GM12878 (cell line): ENCODE measurements around the gene RIC1.

Source experiments
- CBX5 ChIP-seq: sonication (generic); IDR thresholded peaks from 2 replicates; pipeline ENCODE4 v1.6.1; 2016; ENCODE audit warnings: low read depth, moderate library complexity, mild to moderate bottlenecking, inconsistent platforms
- CREM ChIP-seq: IDR thresholded peaks from 2 replicates; pipeline ENCODE4 v1.6.1; 2014; ENCODE audit warnings: antibody characterized with exemption, low read depth
- TAF1 ChIP-seq: IDR thresholded peaks from 2 replicates; pipeline ENCODE4 v1.6.1; 2011; ENCODE audit warnings: mild to moderate bottlenecking, low read depth, low read length, borderline replicate concordance
- ZNF274 ChIP-seq: IDR thresholded peaks from one replicate; pipeline ENCODE4 v1.8.0; 2011; ENCODE audit not compliant: insufficient read length, insufficient read depth
- TF ChIP-seq, protein P1 (sequence below), 3 experiments: IDR thresholded peaks in 2 of 3; conservative IDR thresholded peaks in 1 of 3; 2 replicates each; pipeline ENCODE4 v1.5.1; 2011; ENCODE audit warnings: low read depth in 3 of 3, low read length in 3 of 3, mild to moderate bottlenecking in 3 of 3, control low read depth in 2 of 3, moderate library complexity in 2 of 3, inconsistent platforms in 1 of 3, mixed read lengths in 1 of 3; ENCODE audit not compliant: control insufficient read depth in 2 of 3, insufficient read depth in 1 of 3; ENCODE audit errors: extremely low read depth in 1 of 3
- TF ChIP-seq, protein P2 (sequence below): IDR thresholded peaks from 2 replicates; pipeline ENCODE4 v1.6.1; 2011; ENCODE audit warnings: low read depth, mild to moderate bottlenecking, low read length, moderate library complexity, borderline replicate concordance; ENCODE audit errors: extremely low read depth
- TF ChIP-seq, protein P3 (sequence below): fragments of 450-650 bp; formaldehyde crosslinking; IDR thresholded peaks from 2 replicates; pipeline ENCODE4 v1.4.0; 2020; ENCODE audit warnings: mild to moderate bottlenecking, moderate library complexity

DNA sequence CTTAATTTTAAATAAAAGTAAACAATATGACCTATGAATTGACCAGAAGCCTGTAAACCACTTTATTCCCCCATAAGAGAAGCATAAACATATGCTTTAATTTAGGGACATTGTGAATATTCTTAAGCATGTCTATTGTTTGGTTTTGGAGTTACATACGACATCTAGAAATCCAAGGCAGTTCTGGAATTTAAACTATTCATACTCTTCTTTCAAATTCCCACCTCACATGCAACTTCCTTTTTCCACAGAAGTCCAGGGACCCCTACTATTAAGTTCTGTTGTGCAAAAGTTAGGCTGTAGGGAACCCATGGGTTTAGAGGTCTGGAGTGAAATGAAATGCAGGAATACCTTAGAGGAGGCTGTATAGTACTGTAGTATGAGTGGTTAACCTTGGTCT lies 2.1 kb downstream of the RIC1 start:
- no peak for TF ChIP-seq TAF1
- no peak for TF ChIP-seq CBX5
- TF ChIP-seq, protein P1, sequence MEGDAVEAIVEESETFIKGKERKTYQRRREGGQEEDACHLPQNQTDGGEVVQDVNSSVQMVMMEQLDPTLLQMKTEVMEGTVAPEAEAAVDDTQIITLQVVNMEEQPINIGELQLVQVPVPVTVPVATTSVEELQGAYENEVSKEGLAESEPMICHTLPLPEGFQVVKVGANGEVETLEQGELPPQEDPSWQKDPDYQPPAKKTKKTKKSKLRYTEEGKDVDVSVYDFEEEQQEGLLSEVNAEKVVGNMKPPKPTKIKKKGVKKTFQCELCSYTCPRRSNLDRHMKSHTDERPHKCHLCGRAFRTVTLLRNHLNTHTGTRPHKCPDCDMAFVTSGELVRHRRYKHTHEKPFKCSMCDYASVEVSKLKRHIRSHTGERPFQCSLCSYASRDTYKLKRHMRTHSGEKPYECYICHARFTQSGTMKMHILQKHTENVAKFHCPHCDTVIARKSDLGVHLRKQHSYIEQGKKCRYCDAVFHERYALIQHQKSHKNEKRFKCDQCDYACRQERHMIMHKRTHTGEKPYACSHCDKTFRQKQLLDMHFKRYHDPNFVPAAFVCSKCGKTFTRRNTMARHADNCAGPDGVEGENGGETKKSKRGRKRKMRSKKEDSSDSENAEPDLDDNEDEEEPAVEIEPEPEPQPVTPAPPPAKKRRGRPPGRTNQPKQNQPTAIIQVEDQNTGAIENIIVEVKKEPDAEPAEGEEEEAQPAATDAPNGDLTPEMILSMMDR (IDR thresholded peaks at IDR 0.05 in 2 of 3, conservative IDR thresholded peaks at IDR 0.05 in 1 of 3; ENCODE audit: control insufficient read depth in 2 of 3, extremely low read depth in 1 of 3, insufficient read depth in 1 of 3, low read depth in 3 of 3, low read length in 3 of 3), result no peak
- TF ChIP-seq, protein P2, sequence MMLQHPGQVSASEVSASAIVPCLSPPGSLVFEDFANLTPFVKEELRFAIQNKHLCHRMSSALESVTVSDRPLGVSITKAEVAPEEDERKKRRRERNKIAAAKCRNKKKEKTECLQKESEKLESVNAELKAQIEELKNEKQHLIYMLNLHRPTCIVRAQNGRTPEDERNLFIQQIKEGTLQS, result no peak
- TF ChIP-seq, protein P3, sequence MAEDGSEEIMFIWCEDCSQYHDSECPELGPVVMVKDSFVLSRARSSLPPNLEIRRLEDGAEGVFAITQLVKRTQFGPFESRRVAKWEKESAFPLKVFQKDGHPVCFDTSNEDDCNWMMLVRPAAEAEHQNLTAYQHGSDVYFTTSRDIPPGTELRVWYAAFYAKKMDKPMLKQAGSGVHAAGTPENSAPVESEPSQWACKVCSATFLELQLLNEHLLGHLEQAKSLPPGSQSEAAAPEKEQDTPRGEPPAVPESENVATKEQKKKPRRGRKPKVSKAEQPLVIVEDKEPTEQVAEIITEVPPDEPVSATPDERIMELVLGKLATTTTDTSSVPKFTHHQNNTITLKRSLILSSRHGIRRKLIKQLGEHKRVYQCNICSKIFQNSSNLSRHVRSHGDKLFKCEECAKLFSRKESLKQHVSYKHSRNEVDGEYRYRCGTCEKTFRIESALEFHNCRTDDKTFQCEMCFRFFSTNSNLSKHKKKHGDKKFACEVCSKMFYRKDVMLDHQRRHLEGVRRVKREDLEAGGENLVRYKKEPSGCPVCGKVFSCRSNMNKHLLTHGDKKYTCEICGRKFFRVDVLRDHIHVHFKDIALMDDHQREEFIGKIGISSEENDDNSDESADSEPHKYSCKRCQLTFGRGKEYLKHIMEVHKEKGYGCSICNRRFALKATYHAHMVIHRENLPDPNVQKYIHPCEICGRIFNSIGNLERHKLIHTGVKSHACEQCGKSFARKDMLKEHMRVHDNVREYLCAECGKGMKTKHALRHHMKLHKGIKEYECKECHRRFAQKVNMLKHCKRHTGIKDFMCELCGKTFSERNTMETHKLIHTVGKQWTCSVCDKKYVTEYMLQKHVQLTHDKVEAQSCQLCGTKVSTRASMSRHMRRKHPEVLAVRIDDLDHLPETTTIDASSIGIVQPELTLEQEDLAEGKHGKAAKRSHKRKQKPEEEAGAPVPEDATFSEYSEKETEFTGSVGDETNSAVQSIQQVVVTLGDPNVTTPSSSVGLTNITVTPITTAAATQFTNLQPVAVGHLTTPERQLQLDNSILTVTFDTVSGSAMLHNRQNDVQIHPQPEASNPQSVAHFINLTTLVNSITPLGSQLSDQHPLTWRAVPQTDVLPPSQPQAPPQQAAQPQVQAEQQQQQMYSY, result no peak
- TF ChIP-seq CREM, result no peak
- TF ChIP-seq ZNF274, result no peak
